ENCODE results near the gene MAOA.
"Not testable (repeated sequence)": the region's sequence is repeated elsewhere in the genome, so short reads cannot be mapped to it uniquely, and the experiment has no call there.

MAOA gene

GRCh38 chrX:43656005-43656494 is at the start of gene MAOA:
Gene MAOA (plus strand): TSS chrX:43656299. CDS start chrX:43656342, 43 bp downstream.
- DNase-seq, result no peak

- DNase-seq, result no peak
Observed at GRCh38 chrX:43612400-43612799, 43.7 kb upstream of the MAOA start.

- no peak for DNase-seq
Observed at GRCh38 chrX:43615660-43616059, 40.4 kb upstream of the MAOA start.

- no peak for DNase-seq
Observed at GRCh38 chrX:43618366-43619205, 37.5 kb upstream of the MAOA start.

- not testable (repeated sequence) for DNase-seq
Observed at GRCh38 chrX:43619861-43620260, 36.2 kb upstream of the MAOA start.

GRCh38 chrX:43627147-43627546 is 29.0 kb upstream of the MAOA start:
- DNase-seq, result no peak

- no peak for DNase-seq
Observed at GRCh38 chrX:43627669-43628068, 28.4 kb upstream of the MAOA start.

- DNase-seq, result no peak
Observed at GRCh38 chrX:43629229-43629628, 26.9 kb upstream of the MAOA start.

- no peak for DNase-seq
Observed at GRCh38 chrX:43631841-43632240, 24.3 kb upstream of the MAOA start.

- no peak for DNase-seq
Observed at GRCh38 chrX:43633081-43633480, 23.0 kb upstream of the MAOA start.

- no peak for DNase-seq
Observed at GRCh38 chrX:43633757-43634156, 22.3 kb upstream of the MAOA start.

GRCh38 chrX:43640482-43640881 is 15.6 kb upstream of the MAOA start:
- DNase-seq, result no peak

GRCh38 chrX:43641691-43642090 is 14.4 kb upstream of the MAOA start:
- no peak for DNase-seq

- peak; percentile 45 to 64 for DNase-seq
Observed at GRCh38 chrX:43643201-43643600, 12.9 kb upstream of the MAOA start.

- DNase-seq, result no peak
Observed at GRCh38 chrX:43643662-43644061, 12.4 kb upstream of the MAOA start.

- peak; percentile 76 to 93 for DNase-seq
Observed at GRCh38 chrX:43644124-43644701, 11.9 kb upstream of the MAOA start.

GRCh38 chrX:43646800-43647199 is 9.3 kb upstream of the MAOA start:
- no peak for DNase-seq

GRCh38 chrX:43654431-43655150 is 1.5 kb upstream of the MAOA start:
- DNase-seq, result peak; percentile 84 to 88

- DNase-seq, result peak in 1 of 2 donors; percentile 14
Observed at GRCh38 chrX:43655151-43656004, 721 bp upstream of the MAOA start.

- DNase-seq, result no peak
Observed at GRCh38 chrX:43657671-43658070, 1.6 kb downstream of the MAOA start.

- no peak for DNase-seq
Observed at GRCh38 chrX:43661521-43662240, 5.6 kb downstream of the MAOA start.

GRCh38 chrX:43663173-43663572 is 7.1 kb downstream of the MAOA start:
- DNase-seq, result no peak
